G401.6 (cell line): ENCODE measurements around the gene RPRM.
"Not testable (repeated sequence)": the region's sequence is repeated elsewhere in the genome, so short reads cannot be mapped to it uniquely, and the experiment has no call there.

ENCODE experiments used
- FAIRE-seq: peaks from 2 replicates; lab custom pipeline; 2012; peaks lifted over from hg19 to GRCh38; lab: Jason Lieb, UNC

Gene RPRM

DNA sequence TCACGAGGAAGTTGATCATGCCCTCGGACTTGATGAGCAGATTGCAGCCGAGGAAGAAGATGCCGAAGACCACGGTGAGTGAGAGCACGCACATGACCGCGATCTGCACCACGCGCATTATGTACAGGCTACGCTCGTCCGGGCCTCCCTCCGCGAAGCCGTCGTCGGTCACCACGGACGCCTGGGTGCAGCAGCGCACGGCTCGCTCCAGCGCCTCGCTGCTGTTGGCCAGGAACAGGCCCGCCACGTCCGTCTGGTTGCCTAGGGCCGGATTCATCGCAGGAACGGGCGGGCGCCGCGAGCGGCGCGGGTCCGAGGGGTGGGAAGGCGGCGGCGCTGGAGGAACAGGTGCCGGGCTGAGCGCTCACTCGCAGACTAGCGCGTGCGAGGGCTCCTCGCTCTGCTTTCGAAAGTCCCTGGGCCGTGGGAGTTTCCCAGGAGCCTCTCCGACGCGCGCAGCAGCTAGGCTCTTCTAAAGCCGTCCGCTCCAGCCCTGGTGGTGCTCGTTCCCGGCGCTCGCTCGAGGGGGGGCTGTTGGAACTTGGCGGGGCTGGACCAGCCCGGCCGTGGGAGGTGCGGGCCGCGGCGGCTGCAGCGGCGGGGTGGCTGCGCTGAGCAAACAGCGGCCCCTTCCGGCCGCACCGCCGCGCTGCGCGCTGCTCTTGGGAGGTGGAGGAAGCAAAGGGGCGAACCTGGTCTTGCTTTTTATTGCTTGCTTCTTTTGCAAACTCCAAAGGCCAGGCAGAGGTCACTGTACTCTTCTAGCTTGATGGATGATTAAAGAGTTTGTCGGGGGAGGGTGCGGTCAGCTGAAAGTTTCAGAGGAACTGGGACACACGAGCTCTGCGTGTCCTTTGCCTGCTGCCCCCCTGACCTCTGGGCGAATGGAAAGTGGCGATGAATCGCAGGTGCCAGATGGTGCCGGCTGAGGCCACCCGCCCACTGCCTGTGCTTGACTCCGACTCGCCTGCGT, at the start of gene RPRM:
TSS of gene RPRM (minus strand) at position 474 of the 973 bp plus-strand sequence. CDS start at position 277, 197 bp downstream.
- FAIRE-seq: peak; percentile 60

DNA sequence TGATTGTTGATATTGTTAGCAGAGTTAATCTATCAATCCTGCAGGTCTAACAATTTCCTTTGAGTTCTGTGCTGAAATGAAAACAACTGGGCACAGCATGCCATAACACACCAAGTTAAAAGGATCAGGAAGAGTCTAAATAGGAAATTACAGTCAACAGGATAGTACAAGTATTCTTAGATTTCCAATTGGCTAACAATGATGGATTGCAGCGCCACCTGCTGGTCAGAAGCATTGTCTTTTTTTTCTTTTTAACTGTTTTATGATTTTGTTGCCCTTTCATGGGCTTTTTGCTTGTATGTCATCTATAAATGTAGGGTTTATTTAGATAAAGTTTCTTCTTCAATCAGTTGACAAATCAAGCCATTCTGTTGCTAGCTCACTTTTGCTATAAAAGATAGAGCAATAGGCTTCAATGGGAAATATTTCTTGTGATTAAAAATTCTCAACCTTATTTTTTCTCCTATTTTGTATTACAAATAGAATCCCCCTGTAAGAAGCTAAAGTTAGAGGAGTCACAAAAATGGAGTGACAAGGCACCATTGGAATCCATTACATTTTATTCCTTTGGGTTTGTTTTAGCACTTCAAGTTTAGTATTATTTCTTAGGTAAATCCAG, 40.8 kb upstream of the RPRM start:
- peak; percentile 97 for FAIRE-seq

DNA sequence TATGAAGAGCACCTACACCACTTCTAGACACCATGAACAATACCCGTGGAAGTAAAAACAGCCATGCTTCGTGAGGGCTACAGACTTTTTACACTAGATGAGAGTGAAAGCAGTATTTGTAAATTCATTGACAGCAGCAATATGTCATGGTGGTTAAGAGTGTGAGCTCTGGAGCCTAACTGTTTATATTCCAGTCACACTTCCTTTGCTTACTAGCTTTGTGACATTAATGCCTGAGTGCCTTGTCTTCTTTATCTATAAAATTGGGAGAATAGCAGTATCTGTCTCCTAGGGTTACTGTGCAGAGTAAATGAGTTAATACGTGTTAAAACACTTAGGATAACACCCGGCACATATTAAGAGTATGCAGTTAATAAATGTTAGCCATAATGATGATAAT, 33.8 kb upstream of the RPRM start:
- FAIRE-seq: no peak

DNA sequence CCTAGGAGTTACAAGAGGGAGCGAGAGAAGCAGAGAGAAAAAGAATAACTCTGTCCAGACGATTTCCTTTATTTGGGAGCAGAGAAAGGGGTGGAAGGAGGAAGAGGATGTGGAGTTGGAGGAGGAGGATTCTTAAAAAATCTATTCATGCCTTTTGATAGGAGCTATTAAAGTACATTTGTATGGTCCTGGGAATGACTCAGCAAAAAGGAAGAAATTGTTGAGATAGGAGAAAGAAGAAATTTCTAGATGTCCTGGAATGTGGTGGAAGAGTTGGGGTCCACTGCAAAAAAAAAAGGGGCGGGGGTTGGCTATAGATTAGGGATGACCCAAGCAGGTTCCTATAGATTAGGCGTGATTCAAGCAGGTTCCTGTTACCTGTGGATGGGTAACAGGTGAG, 32.4 kb upstream of the RPRM start:
- FAIRE-seq: no peak

DNA sequence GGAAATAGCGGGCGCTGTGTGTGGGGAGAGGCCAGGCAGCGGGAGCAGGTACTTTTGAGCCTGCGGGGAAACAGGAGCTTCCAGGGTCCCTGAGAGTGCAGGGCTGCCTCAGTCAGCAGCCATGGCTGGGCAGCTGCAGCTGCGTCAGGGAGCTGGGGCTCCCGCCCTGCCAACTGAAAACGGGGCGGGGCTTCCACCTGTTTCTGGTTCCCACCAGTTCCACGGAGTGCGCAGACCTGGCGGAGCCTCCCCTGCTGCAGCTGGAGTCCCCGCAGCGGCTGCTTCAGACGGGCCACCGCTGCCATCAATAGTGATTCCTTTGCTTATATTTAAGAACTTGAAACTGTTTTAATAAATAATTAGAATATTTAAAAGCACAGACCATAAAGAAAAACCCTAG, 30.6 kb upstream of the RPRM start:
- no peak for FAIRE-seq

DNA sequence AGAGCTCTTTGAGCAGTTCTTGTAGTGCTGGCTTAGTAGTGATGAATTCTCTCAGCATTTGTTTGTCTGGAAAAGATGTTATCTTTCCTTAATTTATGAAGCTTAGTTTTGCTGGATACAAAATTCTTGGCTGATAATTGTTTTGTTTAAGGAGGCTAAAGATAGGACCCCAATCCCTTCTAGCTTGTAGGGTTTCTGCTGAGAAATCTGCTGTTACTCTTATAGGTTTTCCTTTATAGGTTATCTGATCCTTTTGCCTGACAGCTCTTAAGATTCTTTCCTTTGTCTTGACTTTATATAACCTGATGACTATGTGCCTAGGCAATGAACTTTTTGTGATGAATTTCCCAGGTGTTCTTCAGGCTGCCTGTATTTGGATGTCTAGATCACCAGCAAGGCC, 27.9 kb upstream of the RPRM start:
- FAIRE-seq: not testable (repeated sequence)

DNA sequence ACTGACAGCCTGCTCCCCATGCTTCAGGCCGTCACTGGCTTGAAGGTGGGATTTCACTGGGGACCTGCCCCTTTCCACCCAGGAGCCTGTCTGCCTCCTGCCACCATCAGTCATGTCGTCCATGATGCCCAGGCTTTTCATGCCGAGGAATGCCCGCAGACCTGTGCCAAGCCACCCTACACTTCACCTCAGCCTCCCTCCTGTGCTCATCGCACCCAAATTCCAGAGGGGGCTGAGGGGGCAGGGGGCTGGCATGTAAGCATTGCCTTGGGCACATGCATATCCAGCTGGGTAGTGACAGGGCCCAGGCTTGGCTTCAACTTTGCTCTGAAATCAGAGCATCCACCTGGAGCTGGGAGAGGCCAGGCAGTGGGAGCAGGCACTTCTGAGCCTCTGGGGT, 20.9 kb upstream of the RPRM start:
- no peak for FAIRE-seq

DNA sequence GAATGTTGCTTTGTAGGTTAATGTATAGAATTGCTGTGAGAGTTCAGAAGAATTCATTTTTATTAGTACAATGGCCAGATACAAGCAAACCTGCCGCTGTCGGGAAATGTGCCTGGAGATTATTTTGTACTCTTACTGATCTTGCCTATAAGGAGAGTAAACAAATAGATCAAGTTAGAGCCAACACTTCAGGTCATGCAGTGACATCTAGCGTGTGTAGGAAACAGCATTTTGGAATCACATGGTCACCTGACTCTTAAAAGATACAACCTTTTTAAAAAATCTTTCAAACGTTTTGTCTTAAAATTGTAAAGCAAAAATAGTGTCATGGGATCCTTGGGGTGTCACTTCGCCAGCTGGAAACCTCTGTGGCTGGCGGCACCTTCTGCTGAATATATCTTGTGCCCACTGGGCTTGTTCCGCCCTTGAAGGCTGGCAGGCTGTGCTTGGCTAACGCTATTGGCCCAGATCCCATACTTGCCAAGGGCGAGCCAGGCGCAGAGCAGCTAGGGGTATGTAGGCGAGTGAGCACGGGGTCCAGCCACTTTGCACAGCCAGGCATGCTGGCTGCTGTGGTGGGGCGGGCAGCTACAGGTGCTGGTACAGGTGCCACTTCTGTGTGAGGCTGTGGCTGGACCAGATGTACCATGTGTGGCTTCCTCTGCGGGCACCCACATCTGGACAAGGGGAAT, 19.5 kb upstream of the RPRM start:
- FAIRE-seq: no peak

DNA sequence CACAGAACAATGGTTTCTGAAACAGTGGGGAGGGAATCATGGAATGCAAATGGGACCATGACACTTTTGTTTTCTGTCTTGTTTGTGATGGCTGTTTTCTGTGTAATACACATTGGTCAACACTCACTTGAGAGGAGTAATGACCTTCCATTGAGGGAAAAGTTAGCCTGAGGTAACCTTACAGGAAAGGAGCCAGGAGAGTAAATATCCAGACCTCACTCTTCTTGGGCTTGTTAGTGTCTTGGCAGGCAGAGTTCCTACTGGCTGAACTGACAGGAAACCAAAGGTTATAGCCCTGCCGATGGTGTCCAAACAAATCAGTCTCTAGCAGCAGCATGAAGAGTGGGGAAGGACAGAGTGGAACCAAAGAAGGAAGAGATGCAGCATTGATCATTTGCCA, 17.2 kb upstream of the RPRM start:
- FAIRE-seq: no peak

DNA sequence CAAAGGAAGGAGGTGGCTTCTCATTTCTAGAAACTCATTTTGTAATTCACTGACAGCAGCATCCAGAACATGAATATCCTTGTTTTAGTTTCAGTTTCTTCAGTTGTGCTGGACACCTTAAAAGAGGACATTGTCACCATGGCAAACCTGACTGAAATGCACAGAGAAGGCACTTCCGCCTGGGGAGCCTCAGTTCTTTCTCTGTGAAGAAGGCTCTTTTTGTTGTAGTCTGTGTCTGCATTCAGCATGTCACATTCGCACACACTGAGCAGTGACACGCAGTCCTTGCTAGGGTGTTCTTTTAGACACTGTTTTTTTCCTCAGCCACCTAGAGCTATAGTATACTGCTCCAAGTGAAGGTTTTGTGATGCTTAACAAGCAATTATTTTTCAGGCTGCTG, 9.5 kb upstream of the RPRM start:
- FAIRE-seq: no peak

DNA sequence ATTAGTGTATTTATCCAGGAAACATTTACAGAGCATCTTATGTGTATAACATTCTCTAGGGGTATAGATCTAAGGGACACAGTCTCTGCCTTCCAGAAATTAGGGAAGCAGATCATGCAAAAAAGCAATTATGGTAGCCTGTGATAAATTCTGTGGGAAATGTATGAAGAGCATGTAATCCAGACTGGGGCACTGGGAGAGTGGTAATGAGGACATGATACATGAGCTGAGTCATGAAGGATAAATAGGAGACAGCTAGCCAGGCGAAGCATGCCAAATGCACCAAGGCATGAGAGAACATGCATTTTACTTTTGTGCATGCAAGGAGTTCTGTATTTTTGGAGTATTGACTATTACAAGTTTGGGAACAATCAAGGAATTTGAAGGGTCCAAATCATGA, 8.9 kb upstream of the RPRM start:
- FAIRE-seq: no peak

DNA sequence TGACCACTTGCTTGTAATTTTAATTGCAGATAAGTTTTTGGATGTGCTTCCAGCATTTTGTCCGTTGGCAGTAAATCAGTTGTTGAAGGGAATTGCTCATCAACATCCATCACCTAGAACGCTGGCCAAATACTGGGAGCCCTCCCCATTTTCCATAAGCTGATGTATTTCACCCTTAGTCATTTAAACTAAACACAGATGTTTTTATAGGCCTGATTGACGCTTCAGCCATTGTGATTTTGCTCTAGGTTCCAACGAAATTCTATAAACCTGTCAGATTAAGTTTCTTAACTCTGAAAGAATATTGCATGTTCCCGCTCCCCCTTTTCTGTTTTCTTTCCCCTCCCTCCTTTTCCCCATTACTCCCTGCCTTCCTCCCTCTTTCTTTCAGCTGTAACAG, 1.0 kb upstream of the RPRM start:
- no peak for FAIRE-seq

DNA sequence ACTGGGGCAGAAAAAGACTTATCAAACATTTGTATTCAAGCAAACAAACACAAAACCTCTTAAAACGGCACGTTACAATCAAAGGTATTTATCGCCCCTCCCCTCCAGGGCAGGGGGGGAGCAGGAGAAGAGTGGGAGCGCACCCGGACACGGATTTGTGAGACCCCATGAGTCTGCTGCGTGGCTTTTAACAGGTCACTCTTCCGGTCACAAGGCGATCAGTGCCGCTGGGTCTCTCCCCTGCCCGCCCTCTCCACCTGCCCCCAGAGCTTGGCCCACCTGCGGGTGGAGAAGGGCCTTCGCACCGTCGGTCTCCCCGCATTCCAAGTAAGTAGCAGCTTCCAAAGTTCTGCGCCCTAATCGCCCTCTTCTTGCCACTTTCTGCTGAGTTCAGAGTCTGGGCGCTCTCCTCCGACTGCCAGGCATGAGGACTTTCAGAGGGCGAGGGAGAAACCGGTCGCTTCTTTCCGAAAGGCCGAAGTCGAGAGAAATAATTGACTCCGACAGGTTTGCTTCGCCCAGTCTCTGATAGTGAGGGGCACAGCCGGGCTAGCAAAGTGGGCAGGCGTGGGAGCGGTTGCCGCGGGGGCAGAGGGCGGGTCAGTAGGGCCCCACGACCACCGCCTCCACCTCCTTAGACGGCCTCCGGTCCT, 800 bp downstream of the RPRM start:
- peak; percentile 75 for FAIRE-seq

DNA sequence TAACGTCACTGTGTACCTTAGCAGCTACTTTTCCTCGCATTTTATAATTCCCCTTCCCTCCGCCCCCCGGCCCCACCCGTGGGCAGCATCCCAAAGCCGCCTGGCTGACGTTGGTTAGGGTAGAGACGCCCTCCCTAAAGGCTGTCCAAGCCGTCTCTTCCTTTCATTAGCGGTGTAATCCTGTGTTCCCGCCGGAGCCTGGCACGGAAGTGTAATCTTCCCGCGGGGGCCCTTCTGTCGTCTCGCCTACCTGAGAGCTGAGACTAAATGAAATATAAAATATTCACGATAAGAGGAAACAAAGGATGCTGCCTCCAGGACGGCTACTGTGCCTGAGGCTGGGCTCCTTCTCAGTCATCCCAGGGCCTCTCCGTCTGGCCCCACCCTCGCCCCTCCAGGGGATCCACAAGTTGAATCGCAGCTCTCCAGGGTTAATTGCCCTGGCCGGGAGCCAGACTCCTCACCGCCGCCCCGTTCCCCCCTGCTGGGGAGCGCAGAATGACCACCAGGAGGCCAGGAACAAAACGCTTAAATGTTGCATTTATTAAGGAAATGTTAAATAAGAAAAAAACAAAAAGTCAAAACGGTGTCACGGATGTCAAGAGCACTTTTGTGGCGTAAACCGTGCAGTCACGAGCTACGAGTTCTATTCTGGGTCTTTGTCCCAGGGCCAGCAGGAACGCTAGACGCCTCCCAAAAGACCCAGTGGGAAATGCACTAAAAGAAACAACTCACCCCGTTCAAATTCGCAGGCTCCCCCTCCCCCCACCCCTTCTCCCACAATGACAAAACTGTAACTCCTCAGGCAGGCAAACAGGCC, 1.5 kb downstream of the RPRM start:
- FAIRE-seq: no peak

DNA sequence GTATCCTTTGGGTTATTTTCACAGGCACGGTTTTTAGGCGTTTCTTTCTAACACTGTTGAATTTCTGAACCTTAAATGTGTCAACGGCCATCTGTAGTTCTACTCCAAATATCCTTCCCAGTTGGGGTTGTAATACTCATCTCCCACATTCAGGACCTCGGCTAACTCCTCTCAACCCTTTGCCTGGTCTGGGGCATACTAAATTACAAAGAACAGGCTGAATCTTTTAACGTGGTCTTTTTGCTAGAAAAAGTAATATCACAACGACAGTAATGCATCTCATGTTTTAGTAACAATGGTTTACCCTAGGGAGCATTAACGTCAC, 2.1 kb downstream of the RPRM start:
- peak; percentile 92 for FAIRE-seq

DNA sequence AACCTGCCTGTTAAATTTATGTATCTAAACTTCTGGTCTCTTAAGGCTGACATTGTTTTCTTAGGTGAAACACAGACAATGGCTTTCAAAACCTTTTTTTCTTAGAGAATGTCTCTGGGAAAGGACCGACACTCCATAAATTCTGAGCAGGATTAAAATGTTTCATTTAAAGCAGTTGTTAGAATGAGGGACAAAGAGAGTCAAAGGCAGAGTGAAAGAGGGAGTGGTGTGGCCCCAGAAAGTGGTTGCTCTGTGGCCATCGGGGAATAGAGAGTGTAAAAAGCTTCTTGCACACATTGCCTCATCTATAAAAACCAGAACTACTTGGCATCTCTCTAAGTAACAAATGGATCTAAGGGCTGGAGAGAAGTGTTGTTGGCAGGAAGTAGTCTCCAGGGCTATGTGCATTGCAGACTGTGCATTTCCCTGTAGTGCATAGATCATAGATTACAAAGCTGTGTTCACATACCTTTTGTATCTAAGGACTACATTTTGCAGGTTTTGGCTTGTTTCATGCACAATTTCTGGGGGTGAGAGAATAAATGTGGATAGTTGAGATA, 3.6 kb downstream of the RPRM start:
- peak; percentile 37 for FAIRE-seq

DNA sequence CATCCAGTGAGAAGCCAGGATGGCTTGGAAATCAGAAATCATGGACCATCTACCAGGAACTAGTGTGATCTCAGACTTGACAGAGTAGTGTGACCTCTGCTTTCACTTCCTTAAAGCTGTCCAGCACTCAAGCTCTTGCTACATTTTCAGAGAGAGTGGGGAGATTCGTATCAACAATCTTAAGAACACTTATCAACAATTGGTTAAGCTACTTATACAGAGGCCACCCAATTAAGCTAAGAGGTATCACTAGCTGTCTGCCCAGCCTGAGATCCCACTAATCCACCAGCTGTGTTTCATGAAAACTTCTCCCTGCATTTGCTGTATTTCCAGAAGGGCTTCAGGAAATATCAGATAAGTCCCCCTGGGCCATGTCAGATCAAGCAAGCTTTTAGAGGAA, 4.2 kb downstream of the RPRM start:
- FAIRE-seq: peak; percentile 49

DNA sequence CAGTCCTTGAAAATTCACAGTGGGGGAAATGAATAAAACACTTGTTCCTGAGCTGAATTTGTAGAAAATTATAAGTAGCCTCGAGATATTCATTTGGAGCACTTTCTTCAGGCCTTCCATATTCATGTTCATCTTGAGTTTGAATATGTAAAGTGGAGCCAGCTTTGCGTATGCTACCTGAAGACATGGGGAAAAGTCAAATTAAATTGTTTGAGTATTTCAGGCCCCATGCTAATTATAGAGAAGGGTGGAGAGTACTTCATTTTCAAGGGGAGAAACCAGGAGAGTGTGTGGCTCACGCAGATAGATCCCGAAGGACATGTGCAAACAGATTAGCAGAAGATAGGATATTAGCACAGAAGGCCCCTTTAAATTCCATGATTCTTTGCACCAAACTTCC, 7.7 kb downstream of the RPRM start:
- FAIRE-seq: no peak

DNA sequence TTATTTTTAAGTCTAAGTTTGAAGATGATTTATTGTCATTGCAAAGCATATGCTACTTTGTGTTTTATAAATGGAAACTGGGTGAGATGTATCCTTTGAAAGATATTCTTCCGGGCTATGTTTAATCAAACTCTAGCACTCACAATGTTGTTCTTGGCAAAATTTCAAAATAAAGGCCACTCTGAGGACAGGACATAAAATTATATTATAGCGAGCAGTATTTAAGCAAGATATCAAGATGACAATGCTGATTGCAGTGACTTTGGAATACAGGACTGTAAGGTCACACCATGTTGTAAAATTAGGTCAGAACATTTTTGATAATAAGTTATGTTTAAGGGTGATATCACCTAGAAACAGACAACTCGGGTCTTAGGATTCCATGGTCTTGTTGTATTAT, 14.2 kb downstream of the RPRM start:
- FAIRE-seq: no peak

DNA sequence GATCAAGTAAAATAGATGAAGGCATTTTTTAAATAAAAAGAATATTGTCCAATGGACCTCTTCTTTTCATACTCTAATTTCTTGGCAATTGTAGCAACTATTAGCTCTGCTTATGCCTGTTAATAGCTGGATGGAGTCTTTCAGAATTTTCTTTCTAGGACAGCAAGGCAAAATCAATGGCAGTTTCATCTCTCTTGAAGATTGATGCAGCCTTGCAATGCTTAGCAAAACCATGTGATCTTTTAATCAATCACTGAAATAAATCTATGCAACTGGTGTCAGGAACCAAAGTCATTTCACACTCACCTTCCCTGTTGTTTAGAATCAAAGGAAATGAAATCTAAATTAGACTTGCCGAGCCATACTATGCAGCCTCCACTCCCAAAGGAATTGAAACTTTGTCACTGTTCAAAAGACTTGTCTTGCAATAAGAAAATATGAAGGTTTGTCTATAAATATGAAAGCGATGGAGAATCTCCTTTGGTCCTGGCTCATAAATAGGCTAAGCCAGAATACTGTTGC, 16.2 kb downstream of the RPRM start:
- FAIRE-seq: no peak

DNA sequence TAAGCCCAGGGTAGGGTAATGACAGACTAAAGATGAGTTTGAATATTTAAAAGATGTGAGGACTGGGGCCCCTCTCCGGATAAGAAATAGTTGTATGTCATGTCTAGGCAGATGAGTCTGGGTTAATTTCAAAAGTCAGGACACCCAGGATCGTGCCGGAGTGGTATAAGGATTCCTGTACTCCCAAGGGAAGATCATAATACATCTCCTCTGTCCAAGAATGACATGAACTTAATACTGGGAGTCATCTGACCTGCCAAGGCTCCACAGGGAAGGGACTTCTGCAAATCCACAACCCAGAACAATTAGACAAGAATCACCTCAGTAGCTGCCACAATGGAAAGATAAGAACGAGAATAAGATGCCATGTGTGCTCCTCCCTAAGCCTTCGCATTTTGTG, 17.1 kb downstream of the RPRM start:
- no peak for FAIRE-seq
